HepG2 (cell line): ENCODE results near the gene SNAI3. TPM values are rescaled to one million over a fixed set of nuclear protein-coding genes. Genes with fewer than 3 reads are reported as not detected.
A peak's percentile ranks its signal among the peaks of the same experiment; 100 is the strongest.

Experiments
- HMGXB3 ChIP-seq: sonication (generic); formaldehyde crosslinking; IDR thresholded peaks from 2 replicates; pipeline ENCODE4 v1.4.0; 2020; ENCODE audit warnings: missing genetic modification reagents, borderline replicate concordance
- MBNL3 ChIP-seq: fragments of 250-450 bp; sonication (Bioruptor Pico); conservative IDR thresholded peaks from 2 replicates; pipeline ENCODE4 v1.8.0; 2022; ENCODE audit warnings: mild to moderate bottlenecking, inconsistent platforms
- ZNF318 ChIP-seq: sonication (generic); formaldehyde crosslinking; IDR thresholded peaks from 2 replicates; pipeline ENCODE4 v1.4.0; 2020; ENCODE audit warnings: mild to moderate bottlenecking, missing genetic modification reagents
- polyA plus RNA-seq, 8 experiments: library from polyadenylated mRNA; depleted of rRNA in 3 of 8; stranded (reverse) in 7 of 8; unstranded in 1 of 8; fragments of >200 nt; fragmentation: Illumina TruSeq in 4 of 8; extraction: Trizol in 4 of 8; gene quantifications; 2 replicates each; pipeline versions ENCODE4 v1.2.1 to v1.2.3, GENCODE V29; 2011 to 2016; ENCODE audit warnings: low read depth in 4 of 8, missing spikeins in 1 of 8, mixed read lengths in 1 of 8; ENCODE audit not compliant: insufficient read depth in 1 of 8
- total RNA-seq, 5 experiments: library from RNA; depleted of rRNA; stranded (reverse); fragments of >200 nt; fragmentation: Illumina TruSeq; extraction: Trizol; gene quantifications; 2 replicates each; pipeline ENCODE4 v1.2.3, GENCODE V29; 2016; ENCODE audit warnings: low read depth in 1 of 5
- TF ChIP-seq, protein P1 (sequence below), 2 experiments: sonication (generic) in 1 of 2; formaldehyde crosslinking in 1 of 2; IDR thresholded peaks; 2 replicates each; pipeline versions ENCODE4 v1.4.0 to v1.6.1; 2018 to 2020; ENCODE audit warnings: missing genetic modification reagents in 2 of 2, borderline replicate concordance in 1 of 2, low read depth in 1 of 2, mild to moderate bottlenecking in 1 of 2, missing biosample characterization in 1 of 2

The SNAI3 gene
- total and polyA plus RNA-seq, 2 of the 13 experiments (the other 11 are each of a cell fraction or from before 2014, with no cell fraction given) = 0.09 to 0.18 TPM

GRCh38 chr16:88705801-88706228, 19.5 kb upstream of the SNAI3 start (continued):
- TF ChIP-seq ZNF318 (CRISPR knock-in tag) (0 out of 2 replicates have a peak, but pooled peaks have one; percentile 7), HMGXB3 (no peak), MBNL3 (CRISPR knock-in tag) (no peak)
- TF ChIP-seq, protein P1, sequence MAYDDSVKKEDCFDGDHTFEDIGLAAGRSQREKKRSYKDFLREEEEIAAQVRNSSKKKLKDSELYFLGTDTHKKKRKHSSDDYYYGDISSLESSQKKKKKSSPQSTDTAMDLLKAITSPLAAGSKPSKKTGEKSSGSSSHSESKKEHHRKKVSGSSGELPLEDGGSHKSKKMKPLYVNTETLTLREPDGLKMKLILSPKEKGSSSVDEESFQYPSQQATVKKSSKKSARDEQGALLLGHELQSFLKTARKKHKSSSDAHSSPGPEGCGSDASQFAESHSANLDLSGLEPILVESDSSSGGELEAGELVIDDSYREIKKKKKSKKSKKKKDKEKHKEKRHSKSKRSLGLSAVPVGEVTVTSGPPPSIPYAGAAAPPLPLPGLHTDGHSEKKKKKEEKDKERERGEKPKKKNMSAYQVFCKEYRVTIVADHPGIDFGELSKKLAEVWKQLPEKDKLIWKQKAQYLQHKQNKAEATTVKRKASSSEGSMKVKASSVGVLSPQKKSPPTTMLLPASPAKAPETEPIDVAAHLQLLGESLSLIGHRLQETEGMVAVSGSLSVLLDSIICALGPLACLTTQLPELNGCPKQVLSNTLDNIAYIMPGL (CRISPR knock-in tag; IDR thresholded peaks at IDR 0.05; ENCODE audit: borderline replicate concordance in 1 of 2, low read depth in 1 of 2) = peak in 1 of 2 experiments; percentile 8; a peak in 1 of 4 replicates
